Neural cell (in vitro differentiated cells): ENCODE measurements around the gene MS4A12. TPM values are rescaled to one million over a fixed set of nuclear protein-coding genes. Genes with fewer than 3 reads are reported as not detected.

Experiments
- H2AFZ ChIP-seq: fragments of 200-600, 300-800 bp; sonication (generic), shearing (Covaris generic); 2 replicates; pipeline ENCODE4 v1.6.0; 2014; ENCODE audit warnings: low read depth, mild to moderate bottlenecking, antibody characterized with exemption, low read length, moderate library complexity
- H3F3A ChIP-seq: fragments of 200-600 bp; shearing (Covaris generic); 2 replicates; pipeline ENCODE4 v1.6.1; 2016; ENCODE audit warnings: mild to moderate bottlenecking, moderate library complexity, mixed read lengths, antibody characterized with exemption, low read length; ENCODE audit not compliant: insufficient read depth, poor library complexity, severe bottlenecking
- H3K27ac ChIP-seq: fragments of 200-600, 300-800 bp; sonication (generic), shearing (Covaris generic); 2 replicates; pipeline ENCODE4 v1.5.1; 2014; ENCODE audit warnings: mild to moderate bottlenecking, low read length, moderate library complexity
- H3K27me3 ChIP-seq: fragments of 300-800, 200-600 bp; sonication (generic), shearing (Covaris generic); 2 replicates; pipeline ENCODE4 v1.6.0; 2014; ENCODE audit warnings: mild to moderate bottlenecking, low read depth, low read length, moderate library complexity; ENCODE audit not compliant: insufficient read depth
- H3K36me3 ChIP-seq: fragments of 300-800, 200-600 bp; sonication (generic), shearing (Covaris generic); 2 replicates; pipeline ENCODE4 v1.5.1; 2014; ENCODE audit warnings: mild to moderate bottlenecking, antibody characterized with exemption, low read length, moderate library complexity; ENCODE audit not compliant: insufficient read depth
- H3K4me2 ChIP-seq: fragments of 300-800, 200-600 bp; sonication (generic), shearing (Covaris generic); 2 replicates; pipeline ENCODE4 v1.6.0; 2014; ENCODE audit warnings: mild to moderate bottlenecking, low read length
- H3K4me3 ChIP-seq: fragments of 300-800, 200-600 bp; sonication (generic), shearing (Covaris generic); 2 replicates; pipeline ENCODE4 v1.5.1; 2014; ENCODE audit warnings: mild to moderate bottlenecking, low read length, moderate library complexity
- H3K79me2 ChIP-seq: fragments of 200-600 bp; shearing (Covaris generic); replicated peaks from 2 replicates; pipeline ENCODE4 v1.6.0; 2014; ENCODE audit warnings: mild to moderate bottlenecking, low read length, moderate library complexity; ENCODE audit not compliant: insufficient read depth
- H3K9ac ChIP-seq: fragments of 300-800, 200-600 bp; sonication (generic), shearing (Covaris generic); 2 replicates; pipeline ENCODE4 v1.6.1; 2016; ENCODE audit warnings: mild to moderate bottlenecking, low read length, mixed read lengths
- H3K9me2 ChIP-seq: fragments of 200-600 bp; shearing (Covaris generic); 2 replicates; pipeline ENCODE4 v1.6.1; 2016; ENCODE audit warnings: mild to moderate bottlenecking, low read length, mixed read lengths; ENCODE audit not compliant: insufficient read depth
- H3K9me3 ChIP-seq: fragments of 200-600, 300-800 bp; sonication (generic), shearing (Covaris generic); 2 replicates; pipeline ENCODE4 v1.6.1; 2016; ENCODE audit warnings: mild to moderate bottlenecking, mixed run types, low read length, moderate library complexity, mixed read lengths
- H4K20me1 ChIP-seq: fragments of 200-600 bp; shearing (Covaris generic); 2 replicates; pipeline ENCODE4 v1.6.1; 2016; ENCODE audit warnings: mild to moderate bottlenecking, mixed run types; ENCODE audit not compliant: insufficient read depth
- CTCF ChIP-seq: fragments of 450-650 bp; IDR thresholded peaks from 2 replicates; pipeline ENCODE4 v1.5.1; 2014; ENCODE audit warnings: antibody characterized with exemption, mild to moderate bottlenecking, moderate library complexity; ENCODE audit not compliant: poor library complexity, severe bottlenecking
- EP300 ChIP-seq: fragments of 450-650 bp; conservative IDR thresholded peaks from 2 replicates; pipeline ENCODE4 v1.6.1; 2014; ENCODE audit warnings: antibody characterized with exemption, mild to moderate bottlenecking, moderate library complexity; ENCODE audit not compliant: poor library complexity, severe bottlenecking
- EZH2 ChIP-seq: fragments of 200-600, 300-800 bp; shearing (Covaris generic), sonication (generic); IDR thresholded peaks from 2 replicates; pipeline ENCODE4 v1.6.1; 2014; ENCODE audit warnings: antibody characterized with exemption, low read length, borderline replicate concordance, mild to moderate bottlenecking; ENCODE audit not compliant: insufficient read depth, poor library complexity, severe bottlenecking
- MXI1 ChIP-seq: fragments of 450-650 bp; conservative IDR thresholded peaks from 2 replicates; pipeline ENCODE4 v1.6.1; 2014; ENCODE audit warnings: antibody characterized with exemption, mild to moderate bottlenecking; ENCODE audit not compliant: poor library complexity, severe bottlenecking
- POLR2AphosphoS5 ChIP-seq: IDR thresholded peaks from 2 replicates; pipeline ENCODE4 v1.6.1; 2012
- RAD21 ChIP-seq: fragments of 450-650 bp; conservative IDR thresholded peaks from 2 replicates; pipeline ENCODE4 v1.6.1; 2014; ENCODE audit warnings: antibody characterized with exemption, mild to moderate bottlenecking, moderate library complexity
- REST ChIP-seq: IDR thresholded peaks from 2 replicates; pipeline ENCODE4 v1.6.1; 2012; ENCODE audit warnings: borderline replicate concordance
- SMC3 ChIP-seq: fragments of 450-650 bp; conservative IDR thresholded peaks from 2 replicates; pipeline ENCODE4 v1.6.1; 2014; ENCODE audit warnings: antibody characterized with exemption, mild to moderate bottlenecking, moderate library complexity; ENCODE audit not compliant: poor library complexity
- TAF1 ChIP-seq: IDR thresholded peaks from 2 replicates; pipeline ENCODE4 v1.6.1; 2012; ENCODE audit warnings: low read depth
- polyA plus RNA-seq: library from polyadenylated mRNA; depleted of rRNA; stranded (reverse); fragments of >200 nt; gene quantifications from 2 replicates; pipeline ENCODE4 v1.2.3, GENCODE V29; 2014

MS4A12 gene
- polyA plus RNA-seq, 1 donor from 2014 or later, result not detected

- no peaks in the 10 kb centered on the region for H3K9me2 ChIP-seq
- H3K27ac ChIP-seq, result no peak overlapping the region
- H3K9ac ChIP-seq, result no peak overlapping the region
- no peak overlapping the region for H3K4me2 ChIP-seq
- no peak for TF ChIP-seq RAD21
- TF ChIP-seq TAF1, result no peak
- TF ChIP-seq MXI1, result no peak
- no peak for TF ChIP-seq EP300
- TF ChIP-seq CTCF, result no peak
- TF ChIP-seq REST, result no peak
- TF ChIP-seq POLR2AphosphoS5, result no peak
- no peak for TF ChIP-seq SMC3
- no peak for TF ChIP-seq EZH2
- H3F3A ChIP-seq, result no peaks in the 10 kb centered on the region
- no peak overlapping the region for H3K4me3 ChIP-seq
- H3K79me2 ChIP-seq, result no peaks in the 10 kb centered on the region
- no peak overlapping the region for H2AFZ ChIP-seq
- H3K36me3 ChIP-seq, result no peaks in the 10 kb centered on the region
- H4K20me1 ChIP-seq, result no peaks in the 10 kb centered on the region
- H3K27me3 ChIP-seq, result no peaks in the 10 kb centered on the region
- no peaks in the 10 kb centered on the region for H3K9me3 ChIP-seq
These were observed 33.2 kb upstream of the MS4A12 start for GRCh38 chr11:60459345-60459744.

- Histone ChIP-seq H3K36me3 (no peaks in the 10 kb centered on the region), H3K79me2 (no peaks in the 10 kb centered on the region), H3F3A (no peaks in the 10 kb centered on the region), H3K4me2 (no peak overlapping the region), H3K27me3 (no peaks in the 10 kb centered on the region), H3K9me3 (no peaks in the 10 kb centered on the region), H3K4me3 (no peak overlapping the region), H3K27ac (no peak overlapping the region), H3K9me2 (no peaks in the 10 kb centered on the region), H2AFZ (no peak overlapping the region), H4K20me1 (no peaks in the 10 kb centered on the region), H3K9ac (no peak overlapping the region)
- TF ChIP-seq TAF1 (no peak), EZH2 (no peak), EP300 (no peak), RAD21 (no peak), MXI1 (no peak), REST (no peak), SMC3 (no peak)
These were observed 23.7 kb upstream of the MS4A12 start for GRCh38 chr11:60468829-60469228.
